Cardiac fibroblast (primary cell): Measurements from ENCODE around the gene TXNDC17.

ENCODE experiments used
- DNase-seq, 2 donors: peaks; one replicate each; pipeline versions ENCODE4 v3.0.0 to v3.0.0-alpha.2; 2010; ENCODE audit warnings: low read depth in 2 of 2
- H3K4me3 ChIP-seq, 2 donors: replicated peaks in 1 of 2; 1 replicate in 1 of 2; 2 replicates in 1 of 2; pipeline ENCODE4 v1.5.1; 2011; ENCODE audit warnings: low read depth in 2 of 2, low read length in 2 of 2, mild to moderate bottlenecking in 2 of 2, moderate library complexity in 1 of 2
- CTCF ChIP-seq: IDR thresholded peaks from one replicate; pipeline ENCODE4 v1.5.1; 2011; ENCODE audit warnings: low read depth, mild to moderate bottlenecking, low read length, inconsistent platforms

The TXNDC17 gene

GRCh38 chr17:6669479-6670212, 28.8 kb downstream of the TXNDC17 start:
- TF ChIP-seq CTCF, result no peak
- no peak overlapping the region for H3K4me3 ChIP-seq
- no peak for DNase-seq

GRCh38 chr17:6670571-6670970, 29.7 kb downstream of the TXNDC17 start:
- no peak for TF ChIP-seq CTCF
- H3K4me3 ChIP-seq, result no peak overlapping the region
- DNase-seq, result no peak

- no peak overlapping the region for H3K4me3 ChIP-seq
- no peak for DNase-seq
- no peak for TF ChIP-seq CTCF
Observed at GRCh38 chr17:6670999-6671398, 30.1 kb downstream of the TXNDC17 start.

GRCh38 chr17:6671431-6671830, 30.6 kb downstream of the TXNDC17 start:
- no peak for DNase-seq
- H3K4me3 ChIP-seq, result no peak overlapping the region
- no peak for TF ChIP-seq CTCF

- no peak overlapping the region for H3K4me3 ChIP-seq
Observed at GRCh38 chr17:6674586-6674985, 33.7 kb downstream of the TXNDC17 start.

GRCh38 chr17:6675201-6675825, 34.5 kb downstream of the TXNDC17 start:
- TF ChIP-seq CTCF, result no peak
- no peak overlapping the region for H3K4me3 ChIP-seq
- DNase-seq, result no peak

More at GRCh38 chr17:6674586-6674985, 33.7 kb downstream of the TXNDC17 start:
- TF ChIP-seq CTCF, result no peak
- DNase-seq, result no peak

GRCh38 chr17:6676802-6677157, 35.9 kb downstream of the TXNDC17 start:
- no peak for TF ChIP-seq CTCF
- DNase-seq, result no peak
- H3K4me3 ChIP-seq, result no peak overlapping the region
